NCI-H1105 (cell line): ENCODE measurements around the gene WNK1.
"Not testable (repeated sequence)": the region's sequence is repeated elsewhere in the genome, so short reads cannot be mapped to it uniquely, and the experiment has no call there.

ENCODE experiments used
- DNase-seq: peaks from one replicate; lab custom pipeline; 2025; lab: John Stamatoyannopoulos, UW

The WNK1 gene

DNA sequence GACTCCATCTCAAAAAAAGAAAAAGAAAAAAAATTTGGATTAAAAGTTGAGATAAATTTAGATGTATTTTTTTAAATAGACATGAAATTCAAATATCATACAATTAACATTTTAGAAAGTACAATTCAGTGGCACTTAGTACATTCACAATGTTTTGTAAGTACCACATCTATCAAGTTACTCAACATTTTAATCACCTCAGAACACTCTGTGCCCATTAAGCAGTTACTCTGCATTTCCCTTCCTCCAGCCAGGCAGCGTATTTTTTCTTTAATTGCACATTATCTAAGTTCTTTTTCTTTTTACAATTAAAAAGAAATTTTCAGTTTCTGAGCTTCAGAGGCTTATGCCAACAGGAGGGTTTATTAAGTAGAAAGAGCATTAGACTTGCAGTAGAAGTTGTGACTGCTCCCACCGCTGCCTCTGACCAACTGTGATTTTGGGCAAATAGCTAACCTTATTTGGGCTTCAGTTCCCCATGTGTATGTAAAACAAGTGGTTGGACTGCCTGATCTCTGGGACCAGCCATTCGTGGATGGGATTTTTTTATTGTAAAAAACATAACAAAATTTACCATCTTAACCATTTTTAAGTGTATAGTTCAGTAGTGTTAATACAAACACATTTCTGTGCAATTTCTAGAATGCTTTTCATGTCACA is 65.7 kb downstream of the WNK1 start:
- no peak for DNase-seq

DNA sequence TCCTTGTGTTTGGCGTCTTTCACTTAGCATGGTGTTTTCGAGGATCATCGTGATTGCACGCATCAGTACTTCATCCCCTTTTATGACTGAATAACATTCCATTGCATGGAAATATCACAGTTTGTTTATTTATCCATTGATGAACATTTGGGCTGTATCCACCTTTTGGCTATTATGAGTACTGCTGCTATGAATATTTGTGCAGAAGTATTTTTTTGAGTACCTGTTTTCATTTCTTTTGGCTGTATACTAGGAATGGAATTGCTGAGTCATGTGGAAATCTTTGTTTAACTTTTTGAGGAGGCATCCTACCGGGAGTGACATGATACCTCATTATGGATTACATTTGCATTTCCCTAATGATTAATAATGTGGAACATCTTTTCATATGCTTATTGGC is 66.4 kb downstream of the WNK1 start:
- no peak for DNase-seq

DNA sequence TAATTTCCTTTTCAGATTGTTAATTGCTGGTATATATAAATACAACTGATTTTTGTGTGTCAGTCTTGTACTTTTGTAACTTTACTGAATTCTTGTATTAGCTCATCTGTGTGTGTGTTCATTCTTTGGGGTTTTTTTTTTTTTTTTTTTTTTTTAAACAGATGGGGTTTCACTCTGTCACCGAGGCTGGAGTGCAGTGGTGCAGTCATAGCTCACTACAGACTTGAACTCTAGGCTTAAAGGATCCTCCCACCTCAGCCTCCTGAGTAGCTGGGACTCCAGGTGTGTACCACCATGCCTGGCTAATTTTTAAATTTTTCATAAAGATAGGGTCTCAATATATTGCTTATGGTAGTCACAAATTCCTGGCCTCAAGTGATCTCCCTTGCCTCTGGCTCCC is 68.0 kb downstream of the WNK1 start:
- no peak for DNase-seq

DNA sequence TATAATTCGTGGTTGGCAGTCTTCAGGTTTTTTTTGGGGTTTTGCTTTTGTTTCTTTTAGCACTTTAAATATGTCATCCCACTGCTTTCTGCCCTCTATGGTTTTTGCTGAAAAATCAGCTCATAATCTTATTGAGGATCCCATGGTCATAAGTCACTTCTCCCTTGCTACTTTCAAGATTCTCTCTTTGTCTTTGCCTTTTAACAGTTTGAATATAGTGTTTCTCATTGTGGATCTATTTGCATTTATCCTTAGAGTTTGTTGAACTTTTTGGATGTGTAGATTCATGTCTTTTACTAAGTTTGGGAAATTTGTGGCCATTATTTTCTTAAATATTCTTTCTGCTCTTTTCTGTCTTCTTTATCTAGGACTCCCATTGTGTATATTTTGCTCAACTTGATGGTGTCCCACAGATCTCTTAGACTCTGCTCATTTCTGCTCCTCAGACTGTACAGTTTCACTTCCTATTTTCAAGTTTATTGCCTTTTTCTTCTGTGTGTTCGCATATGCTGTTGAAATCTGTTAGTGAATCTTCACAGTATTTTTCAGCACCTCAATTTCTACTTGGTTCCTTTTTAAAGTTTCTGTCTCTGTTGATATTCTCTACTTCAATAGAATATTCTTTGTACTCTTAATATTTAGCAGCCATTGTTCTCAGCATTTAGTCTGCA is 70.8 kb downstream of the WNK1 start:
- no peak for DNase-seq

DNA sequence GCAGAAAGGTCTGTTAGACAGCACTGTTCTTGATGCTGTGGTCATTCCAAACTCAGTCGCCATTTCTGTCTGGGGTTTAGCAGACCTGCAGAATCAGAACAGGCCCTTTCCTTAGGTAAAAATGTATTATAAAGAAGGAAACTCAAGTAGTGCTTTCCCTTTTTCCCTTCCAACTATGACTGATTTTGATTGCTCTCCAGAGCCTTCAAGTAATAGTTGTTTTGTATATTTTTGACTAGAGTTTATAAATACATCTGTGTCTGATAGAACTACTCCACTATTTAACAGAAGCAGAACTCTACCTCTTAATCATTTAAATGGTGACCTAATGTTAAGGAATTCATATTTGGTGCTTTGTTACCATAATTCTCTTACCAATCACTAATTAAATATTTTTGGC is 74.0 kb downstream of the WNK1 start:
- DNase-seq: no peak

DNA sequence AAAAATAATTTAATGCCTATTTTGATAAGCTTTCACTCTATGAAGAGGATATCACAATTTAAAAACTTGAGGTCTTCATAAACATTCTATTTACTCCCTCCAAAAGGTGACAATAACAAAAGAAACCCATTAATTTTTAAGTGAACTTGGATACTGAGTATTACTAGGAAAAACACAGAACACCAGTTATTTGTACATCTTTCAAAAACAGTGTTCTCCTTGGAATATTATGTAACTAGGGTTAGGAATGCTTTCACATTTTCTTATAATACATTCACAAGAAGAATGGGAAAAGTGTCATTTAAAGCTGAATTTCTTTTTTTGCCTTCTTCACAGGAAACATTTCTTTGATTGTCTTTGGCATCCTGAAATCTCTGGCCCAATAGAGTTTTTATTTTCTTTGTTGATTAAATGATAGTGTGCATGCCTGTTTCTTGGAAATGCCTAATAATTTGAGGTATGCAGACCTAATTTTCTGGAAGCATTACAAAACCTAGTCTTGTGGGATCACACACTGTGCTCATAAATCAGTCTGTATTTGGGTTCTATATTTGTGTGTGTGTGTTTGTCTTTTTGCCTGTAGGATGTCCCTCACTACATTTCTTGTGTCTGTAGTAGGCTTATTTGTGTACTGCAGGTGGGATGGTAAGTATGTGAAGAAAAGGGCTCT is 76.5 kb downstream of the WNK1 start:
- no peak for DNase-seq

DNA sequence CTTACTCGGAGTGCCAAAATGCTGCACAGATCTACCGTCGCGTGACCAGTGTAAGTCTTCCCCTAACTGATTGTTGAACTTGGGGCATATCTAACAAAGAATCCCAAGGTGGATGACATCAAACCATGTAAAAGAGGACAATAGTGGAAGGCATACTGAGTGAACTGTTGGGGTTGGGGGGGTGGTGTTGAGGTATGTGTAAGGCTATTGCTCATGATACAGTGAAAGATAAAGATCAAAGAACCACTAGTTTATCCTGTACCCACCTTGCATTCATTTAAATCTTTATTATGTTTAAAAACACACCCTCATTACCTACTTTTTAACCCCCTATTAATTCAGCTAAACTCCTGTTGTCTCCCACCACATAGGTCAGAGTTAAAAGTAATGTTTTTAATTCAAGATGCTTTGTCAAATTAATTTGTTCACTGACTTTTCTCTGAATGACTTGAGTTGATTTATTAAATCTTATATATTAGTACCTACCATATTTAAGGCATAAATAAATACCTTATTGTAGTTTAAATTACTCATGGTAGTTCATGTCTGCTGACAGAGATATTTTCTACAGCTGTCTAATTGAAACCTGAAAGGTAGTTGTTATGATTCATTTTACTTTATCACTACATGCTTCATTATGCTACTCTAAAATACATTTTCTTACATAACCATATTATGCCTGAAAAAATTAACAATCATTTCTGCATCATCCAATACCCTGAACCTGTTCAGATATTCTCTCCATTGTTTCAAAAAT is 77.9 kb downstream of the WNK1 start:
- DNase-seq: no peak

DNA sequence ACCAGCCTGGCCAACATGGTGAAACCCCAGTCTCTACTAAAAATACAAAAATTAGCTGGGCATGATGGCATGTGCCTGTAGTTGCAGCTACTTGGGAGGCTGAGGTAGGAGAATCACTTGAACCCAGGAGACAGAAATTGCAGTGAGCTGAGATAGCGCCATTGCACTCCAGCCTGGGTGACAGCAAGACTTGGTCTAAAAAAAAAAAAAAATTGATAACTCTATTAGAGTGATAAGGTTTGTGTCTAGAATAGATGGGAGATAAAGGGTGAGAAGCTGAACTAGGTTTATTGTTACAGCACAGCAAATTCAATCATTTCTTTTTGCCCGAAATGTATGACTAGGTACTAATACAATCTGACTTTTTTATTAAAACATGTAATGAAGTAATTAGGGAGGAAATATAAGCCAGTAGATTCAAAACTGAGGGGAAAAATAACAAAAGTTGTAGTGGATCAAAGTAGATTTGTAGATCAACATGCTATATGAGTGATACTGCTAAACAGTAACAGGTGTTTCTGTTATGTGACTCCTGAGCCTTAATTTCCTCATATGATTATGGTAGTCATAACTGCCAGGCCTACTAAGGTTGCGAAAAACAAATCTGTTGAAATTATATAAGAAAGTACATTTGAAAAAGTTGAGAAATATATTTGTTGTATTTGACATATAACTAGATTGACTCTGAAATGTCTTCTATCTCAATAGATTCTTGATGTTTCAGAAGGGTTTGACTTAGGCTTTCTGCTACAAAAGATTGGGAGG is 83.6 kb downstream of the WNK1 start:
- no peak for DNase-seq

DNA sequence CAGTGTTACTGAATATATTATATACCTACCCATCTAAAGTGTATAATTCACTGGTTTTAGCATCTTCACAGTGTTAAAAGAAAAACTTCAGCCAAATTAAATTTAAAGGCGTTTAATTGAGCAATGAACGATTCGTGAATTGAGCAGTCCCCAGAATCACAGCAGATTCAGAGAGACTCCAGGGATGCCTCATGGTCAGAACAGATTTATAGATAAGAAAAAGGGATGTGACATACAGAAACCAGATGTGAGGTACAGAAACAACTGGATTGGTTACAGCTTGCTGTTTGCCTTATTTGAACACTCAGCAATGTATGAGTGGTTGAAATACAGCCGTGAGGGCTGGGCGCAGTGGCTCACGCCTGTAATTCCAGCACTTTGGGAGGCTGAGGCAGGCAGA is 84.6 kb downstream of the WNK1 start:
- no peak for DNase-seq

DNA sequence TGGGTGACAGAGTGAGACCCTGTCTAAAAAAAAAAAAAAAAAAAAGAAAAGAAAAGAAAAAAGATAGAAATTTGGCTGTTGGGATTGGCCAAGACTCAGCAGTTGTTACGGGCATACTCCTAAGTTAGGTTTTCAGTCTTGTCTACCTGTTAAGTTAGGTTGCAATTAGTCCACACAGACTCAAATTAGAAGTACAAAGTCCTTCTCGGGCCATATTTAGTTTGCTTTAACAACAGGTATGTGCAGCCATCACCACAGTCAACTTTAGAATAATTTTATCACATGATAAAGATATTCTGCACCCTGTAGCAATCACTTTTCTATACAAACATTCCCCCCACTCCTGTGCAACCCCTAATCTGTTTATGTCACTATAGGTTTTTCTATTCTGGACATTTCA is 85.2 kb downstream of the WNK1 start:
- no peak for DNase-seq

DNA sequence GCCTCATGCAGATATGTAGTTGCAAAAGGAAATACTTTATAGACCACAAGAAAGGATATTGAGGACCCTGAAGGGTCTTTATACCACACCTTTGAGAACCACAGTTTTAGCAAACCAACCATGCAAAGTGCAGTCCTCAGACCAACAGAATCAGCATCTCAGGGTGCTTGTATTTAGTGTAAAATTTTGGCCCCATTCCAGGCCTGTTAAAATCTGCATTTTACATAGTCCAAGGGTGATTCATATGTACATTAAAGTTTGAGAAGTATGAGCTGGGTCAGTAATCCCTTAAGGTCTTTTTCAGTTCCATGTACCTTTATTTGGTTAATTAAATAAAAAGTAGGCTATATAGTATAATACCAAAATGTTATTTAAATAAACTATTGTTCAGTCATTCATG is 91.2 kb downstream of the WNK1 start:
- DNase-seq: no peak

DNA sequence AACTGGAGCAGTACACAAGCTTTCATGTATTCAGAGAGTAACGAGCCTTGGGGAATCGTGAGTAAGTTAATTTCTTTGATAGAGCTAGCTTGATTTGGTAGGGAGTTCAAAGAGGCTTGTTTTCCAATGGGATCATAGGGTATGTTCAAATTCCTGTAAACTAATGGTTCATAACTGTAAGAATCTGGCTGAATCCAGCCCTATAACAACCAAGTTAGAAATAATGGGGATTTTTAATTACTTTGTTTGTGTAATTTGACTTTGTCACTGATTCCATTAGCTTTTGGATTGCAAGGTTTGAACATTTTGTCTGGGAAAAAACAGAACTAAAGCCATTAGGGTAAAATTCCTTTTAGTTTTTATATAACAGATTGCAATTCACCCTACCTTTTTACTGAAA is 94.0 kb downstream of the WNK1 start:
- DNase-seq: no peak

DNA sequence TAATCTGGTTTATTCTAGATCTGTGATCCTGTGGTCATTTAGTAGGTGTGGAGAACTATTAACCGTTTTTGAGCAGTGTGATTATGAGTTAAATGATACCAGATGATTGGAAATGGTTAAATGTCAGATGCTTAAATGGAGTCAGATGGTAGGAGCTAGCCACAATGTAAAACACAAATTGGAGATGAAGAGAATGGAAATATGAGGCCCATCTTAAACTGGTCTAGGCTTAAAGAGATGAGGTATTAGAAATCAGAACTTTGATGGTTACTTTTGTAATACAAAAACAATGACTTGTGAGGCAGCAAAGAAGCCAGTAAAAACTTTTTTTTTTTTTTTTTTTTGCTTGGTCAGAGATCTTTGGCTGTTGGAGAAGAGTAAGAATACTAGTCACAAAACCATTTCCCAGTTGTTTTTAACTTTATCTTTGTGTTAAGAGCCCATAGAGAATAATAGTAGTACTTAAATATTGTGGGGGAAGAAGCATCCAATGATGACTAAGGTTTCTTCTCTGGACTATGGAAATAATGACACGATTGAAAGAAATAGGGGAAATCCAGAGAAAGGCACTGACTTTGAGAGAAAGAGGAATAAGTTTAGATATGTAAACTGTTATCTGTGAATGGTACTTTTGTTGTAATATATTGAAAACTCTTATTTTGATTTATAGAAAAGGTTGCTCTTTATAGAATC is 95.9 kb downstream of the WNK1 start:
- DNase-seq: no peak

DNA sequence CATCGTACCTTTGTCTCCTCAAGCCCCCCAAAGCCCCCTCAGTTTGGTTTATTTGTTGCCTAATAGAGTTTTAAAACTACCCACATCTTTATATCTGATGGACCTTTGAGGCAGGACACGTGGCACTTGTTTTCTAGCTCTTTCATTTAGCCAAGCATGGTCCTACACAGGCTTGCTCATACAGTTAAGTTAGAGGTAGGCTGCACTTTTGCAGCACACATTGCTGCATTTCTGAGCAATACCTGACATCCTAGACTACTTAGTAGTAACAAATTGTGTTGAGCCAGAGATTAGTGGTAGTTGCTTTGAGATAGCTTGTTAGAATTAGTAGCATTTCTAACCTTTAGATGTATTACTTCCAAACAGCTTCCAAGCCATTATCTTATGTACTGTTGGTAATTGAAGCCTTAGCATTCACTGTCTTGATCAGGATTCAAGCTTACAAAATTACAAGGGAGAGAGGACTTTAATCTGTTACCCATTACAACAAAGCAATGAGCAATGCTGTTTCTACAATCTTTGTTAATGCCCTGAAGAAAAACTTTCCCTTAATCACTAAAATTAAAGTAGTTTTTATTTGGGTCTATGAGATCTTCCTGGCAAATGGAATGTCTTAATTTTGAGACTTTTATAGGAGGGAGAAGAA is 96.6 kb downstream of the WNK1 start:
- no peak for DNase-seq

DNA sequence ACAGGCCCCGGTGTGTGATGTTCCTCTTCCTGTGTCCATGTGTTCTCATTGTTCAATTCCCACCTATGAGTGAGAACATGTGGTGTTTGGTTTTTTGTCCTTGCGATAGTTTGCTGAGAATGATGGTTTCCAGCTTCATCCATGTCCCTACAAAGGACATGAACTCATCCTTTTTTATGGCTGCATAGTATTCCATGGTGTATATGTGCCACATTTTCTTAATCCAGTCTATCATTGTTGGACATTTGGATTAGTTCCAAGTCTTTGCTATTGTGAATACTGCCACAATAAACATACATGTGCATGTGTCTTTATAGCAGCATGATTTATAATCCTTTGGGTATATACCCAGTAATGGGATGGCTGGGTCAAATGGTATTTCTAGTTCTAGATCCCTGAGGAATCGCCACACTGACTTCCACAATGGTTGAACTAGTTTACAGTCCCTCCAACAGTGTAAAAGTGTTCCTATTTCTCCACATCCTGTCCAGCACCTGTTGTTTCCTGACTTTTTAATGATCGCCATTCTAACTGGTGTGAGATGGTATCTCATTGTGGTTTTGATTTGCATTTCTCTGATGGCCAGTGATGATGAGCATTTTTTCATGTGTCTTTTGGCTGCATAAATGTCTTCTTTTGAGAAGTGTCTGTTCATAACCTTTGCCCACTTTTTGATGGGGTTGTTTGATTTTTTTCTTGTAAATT is 97.5 kb downstream of the WNK1 start:
- DNase-seq: not testable (repeated sequence)

DNA sequence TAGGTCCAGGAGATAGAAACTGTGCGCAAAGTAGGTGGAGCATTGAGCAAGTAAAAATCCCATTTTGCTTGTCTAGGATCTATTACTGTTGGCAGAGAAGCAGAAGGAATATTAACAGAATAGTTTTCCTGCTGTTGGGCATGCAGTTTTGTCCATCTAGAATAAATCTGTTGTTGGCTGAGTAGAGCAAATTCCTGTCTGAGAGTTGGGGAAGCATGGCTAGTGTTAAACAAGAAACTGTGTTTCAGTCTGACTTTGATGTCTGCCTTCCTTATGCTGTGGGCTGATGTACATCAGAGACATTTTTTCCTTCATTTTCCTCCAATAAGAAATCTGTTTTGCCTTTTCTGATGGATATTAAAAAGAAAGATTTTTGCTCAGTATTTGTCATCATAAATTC is 99.0 kb downstream of the WNK1 start:
- no peak for DNase-seq

DNA sequence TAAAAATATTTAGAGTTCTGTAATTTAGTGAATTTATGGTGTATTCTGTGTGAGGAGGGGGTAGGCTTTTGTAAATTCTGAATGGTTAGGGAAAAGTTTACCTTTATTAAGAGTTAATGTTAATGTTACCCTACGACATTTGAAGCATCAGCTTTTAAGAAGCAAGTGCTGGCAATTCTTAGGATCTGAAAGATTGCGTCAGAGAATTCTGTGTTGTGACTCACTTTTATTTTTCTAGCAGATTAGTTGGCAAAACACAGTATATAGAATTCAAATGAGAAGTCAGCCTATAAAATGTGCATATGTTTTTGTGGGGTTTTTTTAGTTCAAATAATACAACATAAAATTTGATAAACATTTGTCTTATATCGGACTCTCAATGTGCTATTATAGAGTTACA is 99.5 kb downstream of the WNK1 start:
- DNase-seq: no peak

DNA sequence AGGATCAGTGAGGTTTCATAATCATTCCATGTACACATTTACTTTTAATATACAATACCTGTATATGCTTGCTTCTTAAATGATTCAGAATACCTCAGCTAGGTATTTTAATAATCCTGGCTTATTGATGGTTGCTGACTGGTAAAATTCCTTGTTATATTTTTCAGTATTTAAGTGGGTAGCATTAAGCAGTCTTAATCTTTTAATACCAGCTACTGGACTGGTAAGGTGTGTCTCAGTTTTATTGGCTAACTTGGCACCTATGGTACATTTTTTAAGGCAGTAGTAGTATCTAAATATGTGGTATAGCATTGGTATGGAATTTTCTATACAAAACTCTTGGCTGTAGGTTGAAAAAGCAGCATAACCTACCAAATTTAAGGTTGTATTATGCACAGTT is 100.5 kb downstream of the WNK1 start:
- no peak for DNase-seq

DNA sequence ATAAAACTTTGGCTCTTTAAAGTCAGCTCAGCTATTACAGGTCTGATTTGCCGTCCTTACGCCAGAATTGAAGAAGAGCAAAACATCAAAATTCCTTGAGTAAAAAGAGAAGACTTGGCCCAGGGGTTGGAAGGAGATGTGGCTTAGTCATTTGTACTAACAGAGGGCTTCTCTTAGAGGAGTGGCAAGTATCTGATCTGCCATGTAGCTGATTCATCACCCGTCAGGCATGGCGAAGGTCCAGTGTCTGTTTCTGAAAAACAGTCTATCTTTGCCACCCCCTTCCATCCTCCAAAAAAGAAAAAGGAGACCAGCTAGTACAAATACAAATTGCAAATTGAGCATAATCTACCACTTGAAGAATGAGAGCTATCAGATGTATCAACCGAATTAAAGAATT is 105.2 kb downstream of the WNK1 start:
- no peak for DNase-seq

DNA sequence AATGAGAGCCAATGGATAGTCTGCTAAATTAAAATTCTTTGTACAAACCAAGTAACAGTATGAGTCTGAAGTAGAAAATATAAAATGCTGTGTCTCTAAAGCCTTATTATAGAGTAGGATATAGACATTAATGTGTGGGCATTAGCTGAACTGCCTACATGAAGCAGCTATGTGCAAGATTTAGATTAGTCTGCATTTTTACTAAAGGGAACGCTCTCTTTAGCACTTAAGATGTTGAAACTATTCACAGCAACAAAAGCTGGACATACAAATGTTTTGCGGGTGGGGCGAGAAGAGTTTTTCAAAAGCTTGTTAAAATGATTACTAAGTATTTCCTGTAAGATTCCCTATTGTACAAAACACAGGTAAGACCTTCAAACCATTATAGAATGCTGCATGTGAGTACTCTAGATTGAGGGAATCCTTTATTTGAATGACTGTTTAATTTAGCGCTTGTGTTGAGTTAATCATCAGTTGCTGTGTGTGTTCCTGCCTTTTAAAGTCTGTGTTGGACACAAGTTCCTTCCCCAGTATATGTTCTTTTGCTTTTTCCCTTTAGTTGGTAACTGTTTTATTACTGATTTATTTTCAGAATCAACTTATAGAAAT is 110.0 kb downstream of the WNK1 start:
- DNase-seq: no peak
